MG63 (cell line): ENCODE results near the gene TNRC6C. TPM values are rescaled to one million over a fixed set of nuclear protein-coding genes. Genes with fewer than 3 reads are reported as not detected.
"Not testable (repeated sequence)": the region's sequence is repeated elsewhere in the genome, so short reads cannot be mapped to it uniquely, and the experiment has no call there.

ENCODE experiments used
- DNase-seq: peaks from one replicate; pipeline ENCODE4 v3.0.0-alpha.2; 2020
- H3K27me3 ChIP-seq: fragments of 250-450 bp; sonication (Bioruptor Pico); 2 replicates; pipeline ENCODE4 v1.5.1; 2020; ENCODE audit warnings: mild to moderate bottlenecking, moderate library complexity
- H3K36me3 ChIP-seq: fragments of 250-450 bp; sonication (Bioruptor Pico); 2 replicates; pipeline ENCODE4 v1.5.1; 2020; ENCODE audit warnings: mild to moderate bottlenecking, moderate library complexity
- H3K4me3 ChIP-seq: fragments of 250-450 bp; sonication (Bioruptor Pico); 2 replicates; pipeline ENCODE4 v1.5.1; 2020; ENCODE audit warnings: mild to moderate bottlenecking, moderate library complexity
- H3K9me3 ChIP-seq: fragments of 250-450 bp; sonication (Bioruptor Pico); 2 replicates; pipeline ENCODE4 v1.5.1; 2020; ENCODE audit warnings: mild to moderate bottlenecking, moderate library complexity
- total RNA-seq: library from RNA; depleted of rRNA; stranded (reverse); fragments of >200 nt; shearing (Covaris generic); gene quantifications from 2 replicates; pipeline ENCODE4 v1.2.3, GENCODE V29; 2014; ENCODE audit warnings: low replicate concordance

TNRC6C gene
- total RNA-seq, 1 experiment from 2014 or later = 3.2 TPM

DNA sequence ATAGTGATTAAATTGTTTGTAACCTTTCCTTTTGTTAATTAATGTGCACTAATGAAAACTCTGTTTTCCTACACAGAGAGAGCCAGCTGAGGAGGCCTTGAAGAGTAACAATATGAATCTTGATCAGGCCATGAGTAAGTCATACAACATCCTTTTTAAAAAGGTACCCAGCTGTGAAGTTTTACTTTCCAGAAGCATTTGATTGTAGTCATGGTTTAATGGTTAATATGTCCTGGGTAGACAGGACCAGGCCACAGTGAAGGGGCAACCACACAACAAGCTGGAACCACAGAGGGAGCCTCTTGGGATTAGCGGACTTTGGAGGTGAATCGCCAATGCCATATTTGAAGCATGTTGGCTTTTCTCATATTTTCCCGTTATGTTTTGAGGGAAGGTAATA lies 114.5 kb downstream of the TNRC6C start:
- DNase-seq = no peak
- H3K27me3 ChIP-seq = no peaks in the 10 kb centered on the region
- peaks cover 21% of the 10 kb centered on the region for H3K36me3 ChIP-seq

DNA sequence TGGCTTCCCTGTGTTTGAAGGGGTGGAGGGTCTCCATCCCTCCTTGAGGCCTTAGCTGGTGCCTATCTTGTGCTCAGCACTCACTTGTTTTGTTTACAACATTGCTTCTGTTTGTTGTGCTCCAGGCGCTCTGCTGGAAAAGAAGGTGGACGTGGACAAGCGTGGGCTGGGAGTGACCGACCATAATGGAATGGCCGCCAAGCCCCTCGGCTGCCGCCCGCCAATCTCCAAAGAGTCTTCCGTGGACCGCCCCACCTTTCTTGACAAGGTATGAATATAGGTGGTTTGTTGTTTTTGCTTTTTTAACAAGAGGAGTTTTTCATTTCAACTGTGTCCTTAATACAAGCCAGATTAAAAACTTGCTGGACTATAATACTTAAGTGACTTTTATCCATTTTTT lies 116.5 kb downstream of the TNRC6C start:
- DNase-seq = no peak
- Histone ChIP-seq H3K9me3 (no peaks in the 10 kb centered on the region), H3K4me3 (no peak overlapping the region), H3K36me3 (peaks cover 21% of the 10 kb centered on the region), H3K27me3 (no peaks in the 10 kb centered on the region)

More for the DNA sequence above, 114.5 kb downstream of the TNRC6C start:
- no peaks in the 10 kb centered on the region for H3K9me3 ChIP-seq
- no peak overlapping the region for H3K4me3 ChIP-seq

DNA sequence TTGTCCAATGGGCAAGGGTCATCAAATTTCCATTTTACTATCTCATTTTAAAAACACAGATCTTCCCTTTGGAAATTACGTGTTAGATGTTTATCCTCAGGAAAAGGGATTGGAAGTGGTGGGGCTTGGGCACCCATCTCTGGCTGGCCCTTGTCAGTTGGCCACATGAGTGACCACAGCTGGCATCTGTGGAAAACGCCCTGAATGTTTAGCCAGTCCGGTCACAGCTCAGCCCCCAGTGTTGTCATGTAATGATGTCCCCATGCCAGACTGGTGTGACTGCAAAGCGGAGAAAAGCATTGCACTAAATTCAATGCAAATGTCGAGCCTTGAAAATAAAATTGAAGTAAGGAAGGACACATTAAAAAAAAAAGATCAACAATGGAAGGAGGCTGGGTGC lies 117.0 kb downstream of the TNRC6C start:
- no peak overlapping the region for H3K4me3 ChIP-seq
- H3K27me3 ChIP-seq = no peaks in the 10 kb centered on the region
- no peaks in the 10 kb centered on the region for H3K9me3 ChIP-seq
- DNase-seq = no peak
- H3K36me3 ChIP-seq = peaks cover 21% of the 10 kb centered on the region

DNA sequence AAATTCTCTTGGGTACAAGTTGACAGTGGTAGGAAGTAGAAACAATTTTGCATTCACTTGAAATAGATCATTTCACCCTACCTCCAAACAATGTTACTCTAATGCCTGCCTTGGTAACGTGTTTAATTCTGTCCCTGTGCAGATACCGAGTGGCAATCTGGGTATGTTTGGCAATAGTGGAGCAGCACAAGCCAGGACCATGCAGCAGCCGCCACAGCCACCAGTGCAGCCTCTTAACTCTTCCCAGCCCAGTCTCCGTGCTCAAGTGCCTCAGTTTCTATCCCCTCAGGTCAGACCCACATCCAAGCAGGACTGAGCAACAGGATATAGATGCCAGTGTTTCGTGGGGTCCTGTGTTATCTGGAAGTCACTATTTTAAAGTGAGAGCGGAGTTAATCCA lies 120.8 kb downstream of the TNRC6C start:
- DNase-seq = no peak
- Histone ChIP-seq H3K27me3 (no peaks in the 10 kb centered on the region), H3K36me3 (peaks cover 7% of the 10 kb centered on the region), H3K9me3 (no peaks in the 10 kb centered on the region), H3K4me3 (no peak overlapping the region)

DNA sequence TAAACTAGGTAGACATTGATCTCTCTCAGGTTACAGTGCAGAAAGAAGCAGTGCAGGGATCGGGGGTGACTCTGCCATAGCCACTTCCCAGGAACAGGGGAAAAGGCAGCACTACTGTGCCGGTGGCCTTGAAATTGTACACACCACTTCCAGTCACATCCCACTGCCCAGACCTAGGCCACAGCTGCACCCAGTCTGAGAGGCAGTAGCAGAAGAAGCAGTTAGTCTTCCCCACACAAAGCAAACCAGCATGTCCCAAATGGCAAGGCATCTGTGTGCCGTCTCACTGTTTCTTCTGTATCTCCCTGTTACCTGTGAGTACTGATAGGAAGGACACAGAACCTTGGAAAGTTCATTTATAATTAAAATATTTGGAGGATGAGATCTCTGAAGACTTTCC lies 123.0 kb downstream of the TNRC6C start:
- Histone ChIP-seq H3K36me3 (peaks cover 2% of the 10 kb centered on the region; the same call in 1 of the 2 replicates), H3K4me3 (no peak overlapping the region)
- DNase-seq = no peak

DNA sequence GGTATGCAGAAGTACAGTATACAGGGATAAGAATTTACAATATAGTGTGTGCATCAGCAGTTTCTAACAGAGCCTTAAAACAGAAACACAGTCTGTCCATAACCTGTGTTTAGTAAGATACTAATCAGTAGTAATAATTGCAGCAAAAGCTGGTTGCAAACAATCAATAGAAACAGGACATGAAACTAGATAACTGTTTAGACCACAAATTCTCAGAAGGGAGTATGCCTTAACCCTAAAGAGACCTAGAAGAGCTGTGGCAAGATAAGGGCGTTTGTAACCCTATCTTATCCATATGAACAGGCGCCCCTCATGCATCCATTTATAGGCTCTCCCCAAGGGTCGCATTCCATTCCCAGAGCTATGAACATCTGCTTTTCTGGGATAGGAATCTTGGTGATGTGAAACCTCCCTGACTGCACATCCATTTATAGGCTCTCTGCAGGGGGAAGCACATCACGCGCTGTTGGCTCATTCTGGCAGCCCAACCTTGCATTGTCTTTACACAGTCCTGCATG lies 123.9 kb downstream of the TNRC6C start:
- not testable (repeated sequence) for DNase-seq, H3K36me3 ChIP-seq, H3K27me3 ChIP-seq

More for the DNA sequence above, 123.0 kb downstream of the TNRC6C start:
- H3K9me3 ChIP-seq = no peaks in the 10 kb centered on the region
- no peaks in the 10 kb centered on the region for H3K27me3 ChIP-seq

DNA sequence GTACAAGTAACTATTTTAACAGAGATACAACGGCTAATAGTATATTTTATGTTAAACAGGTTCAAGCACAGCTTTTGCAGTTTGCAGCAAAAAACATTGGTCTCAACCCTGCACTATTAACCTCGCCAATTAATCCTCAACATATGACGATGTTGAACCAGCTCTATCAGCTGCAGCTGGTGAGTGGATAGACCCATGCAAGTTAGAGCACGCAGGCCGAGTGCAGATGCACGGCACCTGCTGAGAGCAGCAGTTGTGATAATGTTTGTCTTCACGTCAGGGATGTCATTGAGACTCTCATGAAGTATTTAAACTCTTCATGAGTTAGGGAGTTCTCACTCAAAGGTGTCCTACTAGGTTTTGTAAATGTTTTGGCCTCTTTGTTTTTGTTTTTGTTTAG lies 124.5 kb downstream of the TNRC6C start:
- DNase-seq = no peak
- H3K27me3 ChIP-seq = no peaks in the 10 kb centered on the region
- no peaks in the 10 kb centered on the region for H3K9me3 ChIP-seq
- peaks cover 13% of the 10 kb centered on the region; the same call in 1 of the 2 replicates for H3K36me3 ChIP-seq
- H3K4me3 ChIP-seq = no peak overlapping the region

More for the DNA sequence above, 123.9 kb downstream of the TNRC6C start:
- not testable (repeated sequence) for H3K9me3 ChIP-seq, H3K4me3 ChIP-seq

DNA sequence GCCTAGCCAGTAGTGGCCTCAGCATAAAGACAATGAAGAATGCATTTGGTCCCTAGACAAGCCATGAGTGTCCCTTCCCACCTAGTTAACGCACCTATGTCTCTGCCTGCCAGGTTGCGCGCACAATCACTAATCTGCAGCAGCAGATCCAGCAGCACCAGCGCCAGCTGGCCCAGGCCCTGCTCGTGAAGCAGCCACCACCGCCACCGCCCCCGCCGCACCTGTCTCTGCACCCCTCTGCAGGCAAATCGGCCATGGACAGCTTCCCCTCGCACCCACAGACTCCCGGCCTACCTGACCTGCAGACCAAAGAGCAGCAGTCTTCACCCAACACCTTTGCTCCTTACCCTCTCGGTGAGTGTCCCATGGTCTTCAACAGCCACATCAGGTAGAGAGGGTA lies 128.2 kb downstream of the TNRC6C start:
- Histone ChIP-seq H3K27me3 (no peaks in the 10 kb centered on the region), H3K9me3 (no peaks in the 10 kb centered on the region), H3K36me3 (peaks cover 15% of the 10 kb centered on the region; the same call in 1 of the 2 replicates), H3K4me3 (no peak overlapping the region)
- no peak for DNase-seq

DNA sequence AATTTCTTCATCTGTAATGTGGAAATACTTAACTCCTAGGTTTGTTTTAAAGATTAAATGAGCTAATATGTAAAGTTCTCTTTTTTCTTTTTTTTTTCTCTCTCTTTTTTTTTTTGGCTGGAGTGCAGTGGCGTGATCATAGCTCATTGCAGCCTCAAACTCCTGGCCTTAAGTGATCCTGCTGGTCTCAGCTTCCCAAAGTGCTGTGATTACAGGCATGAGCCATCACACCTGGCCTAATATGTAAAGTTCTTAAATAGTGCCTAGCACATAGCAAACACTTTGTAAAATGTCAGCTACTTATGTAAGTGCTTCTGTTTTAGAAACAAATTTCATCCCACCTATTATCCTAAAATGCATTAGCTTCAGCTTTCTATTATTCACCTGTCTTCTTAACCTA lies 130.0 kb downstream of the TNRC6C start:
- peaks cover 27% of the 10 kb centered on the region for H3K36me3 ChIP-seq
- no peaks in the 10 kb centered on the region for H3K27me3 ChIP-seq
- no peaks in the 10 kb centered on the region for H3K9me3 ChIP-seq
- no peak for DNase-seq
- no peak overlapping the region for H3K4me3 ChIP-seq

DNA sequence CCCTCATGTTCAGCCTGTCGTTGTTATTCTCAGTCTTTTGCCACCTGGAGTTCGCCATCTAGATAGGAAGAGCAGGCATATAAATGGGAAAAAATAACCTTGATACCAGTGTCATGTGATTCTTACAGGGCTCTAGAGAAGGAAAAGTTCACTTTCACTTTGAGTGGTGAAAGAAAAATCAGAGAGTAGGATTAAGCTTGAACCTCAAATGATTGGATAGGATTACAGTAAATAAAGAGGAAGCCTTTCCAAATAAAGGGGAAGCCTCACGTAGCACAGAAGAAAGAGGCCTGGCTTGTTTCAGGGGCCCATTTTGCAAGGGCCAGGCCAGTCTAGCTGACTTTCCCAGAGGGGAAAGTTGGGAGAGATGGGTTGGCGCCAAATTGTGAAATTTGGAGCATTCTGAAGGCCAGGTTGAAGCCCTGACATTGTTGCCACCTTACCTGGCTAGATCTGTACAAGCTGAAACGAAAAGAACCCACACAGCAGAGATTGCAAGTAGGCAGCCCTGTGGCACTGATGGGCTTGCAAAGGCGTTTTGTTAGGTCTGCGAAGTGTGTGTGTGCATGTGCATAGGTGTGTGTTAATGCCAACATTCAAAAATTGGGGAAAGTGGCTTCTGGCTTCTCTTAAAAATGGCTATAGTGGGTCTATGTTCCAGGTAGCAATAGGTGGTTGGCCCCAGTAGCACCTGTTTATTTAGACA lies 131.2 kb downstream of the TNRC6C start:
- peaks cover 29% of the 10 kb centered on the region for H3K36me3 ChIP-seq
- no peak for DNase-seq
- no peaks in the 10 kb centered on the region for H3K9me3 ChIP-seq
- no peak overlapping the region for H3K4me3 ChIP-seq
- H3K27me3 ChIP-seq = no peaks in the 10 kb centered on the region

DNA sequence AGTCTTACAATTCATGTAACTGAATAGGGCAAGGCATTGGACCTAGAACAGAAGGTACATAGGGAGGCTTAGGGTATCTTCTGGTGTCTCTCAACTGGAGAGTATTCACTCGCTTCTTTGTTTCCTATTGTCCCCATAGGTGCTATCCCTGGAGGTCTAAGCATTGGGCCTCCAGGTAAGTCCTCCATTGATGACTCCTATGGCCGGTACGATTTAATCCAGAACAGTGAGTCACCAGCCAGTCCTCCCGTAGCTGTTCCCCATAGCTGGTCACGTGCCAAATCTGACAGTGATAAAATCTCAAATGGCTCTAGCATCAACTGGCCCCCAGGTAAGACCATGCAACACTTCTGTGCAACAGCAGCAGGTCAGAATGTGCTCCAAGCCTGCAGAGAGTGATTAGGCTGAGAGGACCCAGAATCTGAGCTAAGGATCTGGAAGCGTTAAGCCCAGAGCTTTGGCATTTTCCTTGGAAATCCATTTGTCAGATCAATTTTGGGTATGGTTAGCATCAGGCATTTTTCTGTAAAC lies 134.4 kb downstream of the TNRC6C start:
- peaks cover 19% of the 10 kb centered on the region for H3K36me3 ChIP-seq
- no peak for DNase-seq
- H3K9me3 ChIP-seq = no peaks in the 10 kb centered on the region
- no peaks in the 10 kb centered on the region for H3K27me3 ChIP-seq
- no peak overlapping the region for H3K4me3 ChIP-seq

DNA sequence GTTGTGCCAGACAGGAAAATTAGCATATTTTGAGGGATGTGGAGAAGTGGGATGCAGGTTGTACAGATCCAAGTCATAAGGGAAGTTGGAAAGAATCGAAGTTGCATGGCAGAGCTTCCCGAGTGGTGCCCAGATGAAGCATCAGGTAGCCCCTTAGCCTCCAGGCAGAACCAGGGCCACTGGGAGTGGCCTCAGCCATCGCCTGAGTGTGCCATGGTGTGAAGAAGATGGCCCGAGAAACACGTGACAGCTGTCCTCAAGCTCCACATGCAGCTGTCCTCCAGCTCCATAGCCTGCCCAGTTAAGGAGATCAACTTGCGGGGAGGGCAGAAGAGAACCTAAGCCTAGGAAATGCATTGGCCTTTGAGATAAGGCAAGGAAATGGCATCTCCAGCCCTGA lies 136.5 kb downstream of the TNRC6C start:
- Histone ChIP-seq H3K4me3 (no peak overlapping the region), H3K36me3 (peaks cover 34% of the 10 kb centered on the region), H3K9me3 (no peaks in the 10 kb centered on the region), H3K27me3 (no peaks in the 10 kb centered on the region)
- DNase-seq = no peak

DNA sequence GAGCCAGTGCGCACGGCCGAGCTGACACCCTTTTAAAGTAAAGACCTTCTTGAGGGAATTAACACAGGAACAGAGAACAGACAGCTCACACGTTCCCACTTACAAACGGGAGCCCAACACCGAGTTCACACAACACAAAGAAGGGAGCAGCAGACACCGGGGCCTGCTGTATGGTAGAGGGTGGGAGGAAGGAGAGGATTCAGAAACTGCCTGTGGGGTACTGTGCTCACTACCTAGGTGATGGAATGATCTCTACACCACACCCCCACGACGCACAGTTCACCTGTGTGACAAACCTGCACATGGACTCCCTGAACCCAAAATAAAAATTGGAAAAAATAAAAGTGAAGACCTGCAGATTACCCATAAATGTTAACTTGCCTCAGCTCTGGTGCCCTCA lies 137.6 kb downstream of the TNRC6C start:
- no peak for DNase-seq

DNA sequence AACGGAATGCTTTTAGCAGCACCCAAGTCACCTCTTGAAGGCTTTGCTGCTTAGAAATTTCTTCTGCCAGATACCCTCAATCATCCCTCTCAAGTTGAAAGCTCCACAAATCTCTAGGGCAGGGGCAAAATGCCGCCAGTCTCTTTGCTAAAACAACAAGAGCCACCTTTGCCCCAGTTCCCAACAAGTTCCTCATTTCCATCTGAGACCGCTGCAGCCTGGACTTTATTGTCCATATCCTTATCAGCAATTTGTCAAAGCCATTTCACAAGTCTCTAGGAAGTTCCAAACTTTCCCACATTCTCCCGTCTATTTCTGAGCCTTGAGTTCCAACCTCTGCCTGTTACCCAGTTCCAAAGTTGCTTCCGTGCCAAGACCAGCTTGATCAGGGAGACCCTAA lies 142.6 kb downstream of the TNRC6C start:
- no peak for DNase-seq

More for the DNA sequence above, 137.6 kb downstream of the TNRC6C start:
- Histone ChIP-seq H3K36me3 (peaks cover 38% of the 10 kb centered on the region), H3K27me3 (no peaks in the 10 kb centered on the region), H3K9me3 (no peaks in the 10 kb centered on the region), H3K4me3 (no peak overlapping the region)

DNA sequence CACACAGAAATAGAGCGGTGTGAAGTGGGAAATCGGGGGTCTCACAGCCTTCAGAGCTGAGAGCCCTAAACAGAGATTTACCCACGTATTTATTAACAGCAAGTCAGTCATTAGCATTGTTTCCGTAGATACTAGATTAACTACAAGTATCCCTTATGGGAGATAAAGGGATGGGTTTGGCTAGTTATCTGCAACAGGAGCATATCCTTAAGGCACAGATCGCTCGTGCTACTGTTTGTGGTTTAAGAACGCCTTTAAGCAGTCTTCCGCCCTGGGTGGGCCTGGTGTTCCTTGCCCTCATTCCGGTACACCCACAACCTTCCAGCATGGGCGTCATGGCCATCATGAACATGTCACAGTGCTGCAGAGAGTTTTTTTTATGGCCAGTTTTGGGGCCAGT lies 143.0 kb downstream of the TNRC6C start:
- Histone ChIP-seq H3K4me3 (no peak overlapping the region), H3K9me3 (no peaks in the 10 kb centered on the region), H3K36me3 (peaks cover 21% of the 10 kb centered on the region), H3K27me3 (no peaks in the 10 kb centered on the region)
- no peak for DNase-seq

More for the DNA sequence above, 142.6 kb downstream of the TNRC6C start:
- Histone ChIP-seq H3K9me3 (no peaks in the 10 kb centered on the region), H3K4me3 (no peak overlapping the region), H3K27me3 (no peaks in the 10 kb centered on the region), H3K36me3 (peaks cover 21% of the 10 kb centered on the region)

DNA sequence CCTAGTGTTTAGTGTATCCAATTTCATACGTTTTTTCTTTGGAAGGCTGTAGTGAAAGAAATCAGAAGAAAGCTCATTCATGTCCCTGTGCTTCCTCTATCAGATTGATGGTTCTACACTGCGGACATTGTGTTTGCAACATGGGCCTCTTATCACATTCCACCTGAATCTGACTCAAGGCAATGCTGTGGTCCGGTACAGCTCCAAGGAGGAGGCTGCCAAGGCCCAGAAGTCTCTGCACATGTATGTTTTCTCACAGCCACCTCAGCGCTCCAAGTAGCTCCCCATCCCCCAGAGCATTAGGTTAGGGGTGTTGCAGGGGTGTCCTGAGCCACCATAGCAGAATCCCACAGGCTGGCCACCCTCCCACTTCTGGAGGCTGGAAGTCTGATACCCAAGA lies 144.8 kb downstream of the TNRC6C start:
- DNase-seq = no peak
- Histone ChIP-seq H3K9me3 (no peaks in the 10 kb centered on the region), H3K27me3 (no peaks in the 10 kb centered on the region), H3K36me3 (peaks cover 18% of the 10 kb centered on the region), H3K4me3 (no peak overlapping the region)

DNA sequence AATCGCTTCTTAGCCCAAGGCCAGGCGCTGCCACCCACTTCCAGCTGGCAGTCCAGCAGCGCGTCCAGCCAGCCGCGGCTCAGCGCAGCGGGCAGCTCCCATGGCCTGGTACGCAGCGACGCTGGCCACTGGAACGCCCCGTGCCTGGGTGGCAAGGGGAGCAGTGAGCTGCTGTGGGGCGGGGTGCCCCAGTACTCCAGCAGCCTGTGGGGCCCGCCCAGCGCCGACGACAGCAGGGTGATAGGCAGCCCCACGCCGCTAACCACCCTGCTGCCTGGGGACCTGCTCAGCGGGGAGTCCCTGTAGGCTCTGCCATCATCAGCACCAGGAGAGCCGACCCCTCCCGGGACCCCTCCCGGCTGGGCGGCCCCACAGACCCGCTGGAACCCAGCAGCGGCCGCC lies 146.0 kb downstream of the TNRC6C start:
- no peak for DNase-seq
- Histone ChIP-seq H3K4me3 (no peak overlapping the region), H3K27me3 (no peaks in the 10 kb centered on the region), H3K9me3 (no peaks in the 10 kb centered on the region), H3K36me3 (peaks cover 7% of the 10 kb centered on the region)

DNA sequence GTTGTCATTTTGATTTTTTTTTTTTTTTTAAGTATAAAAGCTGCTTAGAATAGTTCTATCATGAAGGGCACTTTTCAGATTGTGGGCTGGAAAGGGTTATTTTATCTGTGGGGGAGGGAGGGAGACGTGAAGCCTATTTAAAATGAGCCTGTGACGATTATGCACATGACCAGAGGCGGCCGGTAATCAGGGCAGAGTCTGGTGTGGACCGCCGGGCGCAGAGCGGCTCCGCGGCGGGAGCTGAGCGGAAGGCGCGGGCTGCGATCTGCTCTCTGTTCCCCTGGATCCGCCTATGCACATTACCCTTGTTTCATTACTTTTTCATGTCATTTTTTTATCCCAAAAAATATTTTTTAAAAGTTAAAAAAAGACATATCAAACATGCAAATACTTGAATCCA lies 146.6 kb downstream of the TNRC6C start:
- no peak for DNase-seq
- H3K27me3 ChIP-seq = no peaks in the 10 kb centered on the region

More for the DNA sequence above, 146.6 kb downstream of the TNRC6C start:
- H3K4me3 ChIP-seq = no peak overlapping the region
- H3K9me3 ChIP-seq = no peaks in the 10 kb centered on the region
- peaks cover 3% of the 10 kb centered on the region; the same call in 1 of the 2 replicates for H3K36me3 ChIP-seq
